Esophagus muscularis mucosa (tissue), 4 donors: ENCODE measurements around the gene SH2B2.
"Not testable (repeated sequence)": the region's sequence is repeated elsewhere in the genome, so short reads cannot be mapped to it uniquely, and the experiment has no call there.

ENCODE experiments used
- CTCF ChIP-seq, 3 experiments: fragments of 200-600 bp in 2 of 3; fragments of 450-650 bp in 1 of 3; sonication (generic) in 2 of 3; IDR thresholded peaks; one replicate each; pipeline ENCODE4 v1.5.1; 2017 to 2019; ENCODE audit warnings: antibody characterized with exemption in 3 of 3, mild to moderate bottlenecking in 2 of 3, moderate library complexity in 1 of 3
- EP300 ChIP-seq: sonication (generic); formaldehyde crosslinking; IDR thresholded peaks from one replicate; pipeline ENCODE4 v1.6.1; 2017; ENCODE audit warnings: antibody characterized with exemption
- POLR2A ChIP-seq: fragments of 450-650 bp; IDR thresholded peaks from one replicate; pipeline ENCODE4 v1.6.1; 2017; ENCODE audit warnings: antibody characterized with exemption, moderate library complexity, mild to moderate bottlenecking, low read depth
- POLR2AphosphoS5 ChIP-seq, 2 donors: sonication (generic); formaldehyde crosslinking; IDR thresholded peaks; one replicate each; pipeline ENCODE4 v1.6.1; 2017; ENCODE audit warnings: antibody characterized with exemption in 2 of 2

- TF ChIP-seq CTCF (IDR thresholded peaks at IDR 0.05); POLR2A; EP300; POLR2AphosphoS5 (IDR thresholded peaks at IDR 0.05): not testable (repeated sequence)
Observed at GRCh38 chr7:102327183-102327582, 40.5 kb downstream of the SH2B2 start.
